Trophoblast cell (in vitro differentiated cells and primary cell): ENCODE results near the gene CBY2.

Experiments
- DNase-seq, 2 donors: peaks; one replicate each; pipeline ENCODE4 v3.0.0-alpha.2; 2016
- H2AFZ ChIP-seq: 2 replicates; pipeline ENCODE4 v1.6.1; 2013; ENCODE audit warnings: low read length, moderate library complexity, mild to moderate bottlenecking; ENCODE audit not compliant: insufficient read depth, poor library complexity
- H2AK5ac ChIP-seq: 2 replicates; pipeline ENCODE4 v1.6.1; 2013; ENCODE audit warnings: mild to moderate bottlenecking, low read length
- H2BK120ac ChIP-seq: 2 replicates; pipeline ENCODE4 v1.6.1; 2013; ENCODE audit warnings: low read length, mild to moderate bottlenecking, moderate library complexity; ENCODE audit not compliant: insufficient read depth, poor library complexity
- H2BK12ac ChIP-seq: 2 replicates; pipeline ENCODE4 v1.6.1; 2013; ENCODE audit warnings: mild to moderate bottlenecking, low read length, moderate library complexity
- H2BK5ac ChIP-seq: 2 replicates; pipeline ENCODE4 v1.6.1; 2013; ENCODE audit warnings: low read length, low read depth, moderate library complexity, mild to moderate bottlenecking; ENCODE audit not compliant: poor library complexity
- H3K14ac ChIP-seq: 2 replicates; pipeline ENCODE4 v1.6.1; 2013; ENCODE audit warnings: mild to moderate bottlenecking, low read length
- H3K18ac ChIP-seq: 2 replicates; pipeline ENCODE4 v1.6.1; 2013; ENCODE audit warnings: mild to moderate bottlenecking, low read length
- H3K23ac ChIP-seq: 2 replicates; pipeline ENCODE4 v1.6.1; 2013; ENCODE audit warnings: low read length
- H3K27ac ChIP-seq: 2 replicates; pipeline ENCODE4 v1.5.1; 2013; ENCODE audit warnings: low read depth, mild to moderate bottlenecking, inconsistent platforms, low read length, moderate library complexity
- H3K27me3 ChIP-seq: 2 replicates; pipeline ENCODE4 v1.6.1; 2013; ENCODE audit warnings: inconsistent platforms, mild to moderate bottlenecking, low read length, moderate library complexity; ENCODE audit not compliant: insufficient read depth
- H3K36me3 ChIP-seq, 2 experiments: 1 replicate in 1 of 2; 2 replicates in 1 of 2; pipeline ENCODE4 v1.6.1; 2013; ENCODE audit warnings: low read length in 2 of 2, mild to moderate bottlenecking in 2 of 2, moderate library complexity in 1 of 2; ENCODE audit not compliant: insufficient read depth in 2 of 2, control insufficient read depth in 1 of 2
- H3K4ac ChIP-seq: 2 replicates; pipeline ENCODE4 v1.6.1; 2013; ENCODE audit warnings: low read depth, mild to moderate bottlenecking, low read length, moderate library complexity
- H3K4me1 ChIP-seq, 2 experiments: 1 replicate in 1 of 2; 2 replicates in 1 of 2; pipeline ENCODE4 v1.6.1; 2013; ENCODE audit warnings: low read length in 2 of 2, mild to moderate bottlenecking in 2 of 2, moderate library complexity in 1 of 2; ENCODE audit not compliant: insufficient read depth in 2 of 2, control insufficient read depth in 1 of 2
- H3K4me2 ChIP-seq: 2 replicates; pipeline ENCODE4 v1.6.1; 2013; ENCODE audit warnings: inconsistent platforms, mild to moderate bottlenecking, low read length, moderate library complexity
- H3K4me3 ChIP-seq: 2 replicates; pipeline ENCODE4 v1.5.1; 2013; ENCODE audit warnings: mild to moderate bottlenecking, low read depth, low read length, inconsistent platforms
- H3K79me1 ChIP-seq: one replicate; pipeline ENCODE4 v1.6.1; 2013; ENCODE audit warnings: low read length
- H3K79me2 ChIP-seq: 2 replicates; pipeline ENCODE4 v1.6.1; 2013; ENCODE audit warnings: low read length, mild to moderate bottlenecking; ENCODE audit not compliant: control insufficient read depth, insufficient read depth, poor library complexity
- H3K9ac ChIP-seq: 2 replicates; pipeline ENCODE4 v1.6.1; 2013; ENCODE audit warnings: mild to moderate bottlenecking, low read length
- H3K9me3 ChIP-seq: 2 replicates; pipeline ENCODE4 v1.6.1; 2013; ENCODE audit warnings: low read depth, mild to moderate bottlenecking, control low read depth, inconsistent platforms, low read length; ENCODE audit not compliant: insufficient read depth
- H4K12ac ChIP-seq: 2 replicates; pipeline ENCODE4 v1.6.1; 2013; ENCODE audit warnings: low read depth, mild to moderate bottlenecking, low read length, moderate library complexity
- H4K8ac ChIP-seq: 2 replicates; pipeline ENCODE4 v1.6.1; 2013; ENCODE audit warnings: low read depth, mild to moderate bottlenecking, low read length, moderate library complexity
- H4K91ac ChIP-seq: one replicate; pipeline ENCODE4 v1.6.1; 2013; ENCODE audit warnings: low read depth, mild to moderate bottlenecking, low read length, moderate library complexity
- whole genome bisulfite sequencing: extraction: QIAGEN DNeasy Blood & Tissue Kit; methylation state at CpG from one replicate; pipeline ENCODE4 v1.1.7; 2013; ENCODE audit warnings: missing lambda C conversion rate; ENCODE audit not compliant: insufficient read length, insufficient coverage; ENCODE audit errors: extremely low coverage; 5-methylcytosine and 5-hydroxymethylcytosine counted together

CBY2 gene

GRCh38 chr13:45682494-45683008, 19.6 kb upstream of the CBY2 start:
- Histone ChIP-seq H3K27ac (no peak overlapping the region), H3K79me2 (no peaks in the 10 kb centered on the region), H2BK5ac (no peak overlapping the region), H3K23ac (no peak overlapping the region), H3K18ac (no peak overlapping the region), H3K14ac (no peak overlapping the region), H3K4ac (no peak overlapping the region), H3K4me3 (no peak overlapping the region), H2AK5ac (no peak overlapping the region), H4K8ac (no peak overlapping the region), H2BK12ac (no peak overlapping the region), H3K4me2 (no peak overlapping the region), H3K36me3 (no peaks in the 10 kb centered on the region), H3K27me3 (no peaks in the 10 kb centered on the region), H4K91ac (no peak overlapping the region), H3K9ac (no peak overlapping the region), H3K79me1 (no peaks in the 10 kb centered on the region), H3K4me1 (no peaks in the 10 kb centered on the region), H4K12ac (no peak overlapping the region), H2BK120ac (no peak overlapping the region), H2AFZ (no peak overlapping the region), H3K9me3 (no peaks in the 10 kb centered on the region)
- no CpG with 5 or more reads among the region's 3 CpGs for WGBS
- DNase-seq = no peak

GRCh38 chr13:45683701-45684100, 18.4 kb upstream of the CBY2 start:
- no peak overlapping the region for H3K4me3 ChIP-seq
- no peak overlapping the region for H3K14ac ChIP-seq
- H2BK12ac ChIP-seq = no peak overlapping the region
- no peak overlapping the region for H2AK5ac ChIP-seq
- H2BK120ac ChIP-seq = no peak overlapping the region
- H3K9me3 ChIP-seq = no peaks in the 10 kb centered on the region
- no peak overlapping the region for H4K12ac ChIP-seq
- H3K9ac ChIP-seq = no peak overlapping the region
- H3K4me2 ChIP-seq = no peak overlapping the region
- no peaks in the 10 kb centered on the region for H3K4me1 ChIP-seq
- no peak overlapping the region for H2AFZ ChIP-seq
- H3K27ac ChIP-seq = no peak overlapping the region
- H4K8ac ChIP-seq = no peak overlapping the region
- DNase-seq = no peak
- no peaks in the 10 kb centered on the region for H3K27me3 ChIP-seq
- no peaks in the 10 kb centered on the region for H3K79me1 ChIP-seq
- H3K4ac ChIP-seq = no peak overlapping the region
- no peaks in the 10 kb centered on the region for H3K79me2 ChIP-seq
- WGBS = no CpG with 5 or more reads among the region's 3 CpGs
- no peaks in the 10 kb centered on the region for H3K36me3 ChIP-seq
- H4K91ac ChIP-seq = no peak overlapping the region
- no peak overlapping the region for H3K23ac ChIP-seq
- H2BK5ac ChIP-seq = no peak overlapping the region
- H3K18ac ChIP-seq = no peak overlapping the region

- Histone ChIP-seq H4K91ac (no peak overlapping the region), H3K23ac (no peak overlapping the region), H3K4me1 (no peaks in the 10 kb centered on the region), H3K14ac (no peak overlapping the region), H2BK12ac (no peak overlapping the region), H2AFZ (no peak overlapping the region), H2BK120ac (no peak overlapping the region), H3K9ac (no peak overlapping the region), H2BK5ac (no peak overlapping the region), H2AK5ac (no peak overlapping the region), H4K12ac (no peak overlapping the region), H3K9me3 (no peaks in the 10 kb centered on the region), H3K36me3 (no peaks in the 10 kb centered on the region), H4K8ac (no peak overlapping the region), H3K4me2 (no peak overlapping the region), H3K4ac (no peak overlapping the region), H3K79me1 (no peaks in the 10 kb centered on the region), H3K27me3 (no peaks in the 10 kb centered on the region), H3K27ac (no peak overlapping the region), H3K4me3 (no peak overlapping the region), H3K79me2 (no peaks in the 10 kb centered on the region), H3K18ac (no peak overlapping the region)
- WGBS = no CpG with 5 or more reads among the region's 4 CpGs
- DNase-seq = no peak
Measured at GRCh38 chr13:45688577-45688976, 13.5 kb upstream of the CBY2 start.

- no peak for DNase-seq
Measured at GRCh38 chr13:45690636-45691035, 11.5 kb upstream of the CBY2 start.

More at GRCh38 chr13:45690636-45691035, 11.5 kb upstream of the CBY2 start:
- H3K27ac ChIP-seq = no peak overlapping the region
- H2BK5ac ChIP-seq = no peak overlapping the region
- H3K36me3 ChIP-seq = no peaks in the 10 kb centered on the region
- no peak overlapping the region for H4K8ac ChIP-seq
- H3K9ac ChIP-seq = no peak overlapping the region
- no peak overlapping the region for H2BK120ac ChIP-seq
- no peaks in the 10 kb centered on the region for H3K4me1 ChIP-seq
- H2BK12ac ChIP-seq = no peak overlapping the region
- H2AK5ac ChIP-seq = no peak overlapping the region
- no peak overlapping the region for H2AFZ ChIP-seq
- H3K23ac ChIP-seq = no peak overlapping the region
- no CpG with 5 or more reads among the region's 2 CpGs for WGBS
- H3K14ac ChIP-seq = no peak overlapping the region
- no peak overlapping the region for H4K91ac ChIP-seq
- no peaks in the 10 kb centered on the region for H3K79me1 ChIP-seq
- H3K4ac ChIP-seq = no peak overlapping the region
- H4K12ac ChIP-seq = no peak overlapping the region
- H3K4me2 ChIP-seq = no peak overlapping the region
- H3K18ac ChIP-seq = no peak overlapping the region
- no peaks in the 10 kb centered on the region for H3K27me3 ChIP-seq
- no peak overlapping the region for H3K4me3 ChIP-seq
- no peaks in the 10 kb centered on the region for H3K79me2 ChIP-seq
- H3K9me3 ChIP-seq = no peaks in the 10 kb centered on the region
